ENCODE data around the gene ESR1. TPM values are rescaled to one million over a fixed set of nuclear protein-coding genes. Genes with fewer than 3 reads are reported as not detected.

The ESR1 gene
- total RNA-seq, 2 experiments from 2014 or later = 0.38 to 0.79 TPM

- H3K27ac Mint-ChIP-seq = no peak overlapping the region
- no peak for ATAC-seq
- POLR2A ChIA-PET = no interaction called here
- no peak for DNase-seq
- intact Hi-C loops (cut with micrococcal nuclease) = no loop called here
- H3K27me3 Mint-ChIP-seq = no peaks in the 10 kb centered on the region
- no peaks in the 10 kb centered on the region for H3K36me3 Mint-ChIP-seq (ENCODE audit: low read depth)
- CTCF ChIA-PET = no interaction called here
- no peak overlapping the region for H3K4me3 Mint-ChIP-seq
- H3K4me1 Mint-ChIP-seq (ENCODE audit: low read depth) = peaks cover 3% of the 10 kb centered on the region
- no peaks in the 10 kb centered on the region for H3K9me3 Mint-ChIP-seq
- TF ChIP-seq CTCF (IDR thresholded peaks at IDR 0.05) = no peak
These were observed 289.5 kb downstream of the ESR1 start for GRCh38 chr6:152096863-152097496.

- intact Hi-C loops (cut with micrococcal nuclease) = no loop called here
- Mint-ChIP-seq H3K9me3 (no peaks in the 10 kb centered on the region), H3K27ac (no peak overlapping the region), H3K36me3 (ENCODE audit: low read depth) (no peaks in the 10 kb centered on the region), H3K27me3 (no peaks in the 10 kb centered on the region), H3K4me3 (no peak overlapping the region), H3K4me1 (ENCODE audit: low read depth) (peaks cover 3% of the 10 kb centered on the region)
- DNase-seq = no peak
- ChIA-PET POLR2A (no interaction called here), CTCF (interaction anchor here (1.6 kb wide), 1 partner anchor 26 kb away, joined by 5 read pairs; no protein-coding TSS in a partner anchor)
- TF ChIP-seq CTCF (IDR thresholded peaks at IDR 0.05) = no peak
- ATAC-seq = no peak
These were observed 291.2 kb downstream of the ESR1 start for GRCh38 chr6:152098683-152099082.

- Mint-ChIP-seq H3K4me3 (no peak overlapping the region), H3K9me3 (no peaks in the 10 kb centered on the region), H3K4me1 (ENCODE audit: low read depth) (peaks cover 3% of the 10 kb centered on the region), H3K27me3 (no peaks in the 10 kb centered on the region), H3K27ac (no peak overlapping the region), H3K36me3 (ENCODE audit: low read depth) (no peaks in the 10 kb centered on the region)
- no peak for TF ChIP-seq CTCF (IDR thresholded peaks at IDR 0.05)
- intact Hi-C loops (cut with micrococcal nuclease) = no loop called here
- DNase-seq (no peak), ATAC-seq (no peak)
- CTCF ChIA-PET = no interaction called here
- POLR2A ChIA-PET = no interaction called here
These were observed 292.1 kb downstream of the ESR1 start for GRCh38 chr6:152099446-152100182.

DNA sequence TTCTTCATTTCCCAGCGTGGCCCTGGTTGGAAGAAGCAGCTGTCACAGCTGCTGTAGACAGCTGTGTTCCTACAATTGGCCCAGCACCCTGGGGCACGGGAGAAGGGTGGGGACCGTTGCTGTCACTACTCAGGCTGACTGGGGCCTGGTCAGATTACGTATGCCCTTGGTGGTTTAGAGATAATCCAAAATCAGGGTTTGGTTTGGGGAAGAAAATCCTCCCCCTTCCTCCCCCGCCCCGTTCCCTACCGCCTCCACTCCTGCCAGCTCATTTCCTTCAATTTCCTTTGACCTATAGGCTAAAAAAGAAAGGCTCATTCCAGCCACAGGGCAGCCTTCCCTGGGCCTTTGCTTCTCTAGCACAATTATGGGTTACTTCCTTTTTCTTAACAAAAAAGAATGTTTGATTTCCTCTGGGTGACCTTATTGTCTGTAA, 292.7 kb downstream of the ESR1 start:
- Mint-ChIP-seq H3K4me1 (ENCODE audit: low read depth) (no peaks in the 10 kb centered on the region), H3K36me3 (ENCODE audit: low read depth) (no peaks in the 10 kb centered on the region), H3K27me3 (no peaks in the 10 kb centered on the region), H3K27ac (no peak overlapping the region), H3K4me3 (no peak overlapping the region), H3K9me3 (no peaks in the 10 kb centered on the region)
- no peak for DNase-seq
- ATAC-seq = no peak
- no peak for TF ChIP-seq CTCF (IDR thresholded peaks at IDR 0.05)
- ChIA-PET CTCF (interaction anchor here (1.4 kb wide), 1 partner anchor 335 kb away, joined by 4 read pairs; no protein-coding TSS in a partner anchor), POLR2A (no interaction called here)
- intact Hi-C loops (cut with micrococcal nuclease) = no loop called here

- no peak for TF ChIP-seq CTCF (IDR thresholded peaks at IDR 0.05)
These were observed 300.5 kb downstream of the ESR1 start for GRCh38 chr6:152107973-152108372.

More at GRCh38 chr6:152107973-152108372, 300.5 kb downstream of the ESR1 start:
- H3K27me3 Mint-ChIP-seq = peaks cover 2% of the 10 kb centered on the region
- intact Hi-C loops (cut with micrococcal nuclease) = no loop called here
- ChIA-PET CTCF (no interaction called here), POLR2A (no interaction called here)
- H3K9me3 Mint-ChIP-seq = no peaks in the 10 kb centered on the region
- DNase-seq = no peak
- no peaks in the 10 kb centered on the region for H3K4me1 Mint-ChIP-seq (ENCODE audit: low read depth)
- no peak overlapping the region for H3K27ac Mint-ChIP-seq
- no peak for ATAC-seq
- H3K36me3 Mint-ChIP-seq (ENCODE audit: low read depth) = no peaks in the 10 kb centered on the region
- H3K4me3 Mint-ChIP-seq = no peak overlapping the region
